Measurements from ENCODE around the gene GDPD4. TPM values are rescaled to one million over a fixed set of nuclear protein-coding genes. Genes with fewer than 3 reads are reported as not detected.

The GDPD4 gene
- total RNA-seq, 3 donors from 2014 or later = 0.43 TPM; not detected in 2

DNA sequence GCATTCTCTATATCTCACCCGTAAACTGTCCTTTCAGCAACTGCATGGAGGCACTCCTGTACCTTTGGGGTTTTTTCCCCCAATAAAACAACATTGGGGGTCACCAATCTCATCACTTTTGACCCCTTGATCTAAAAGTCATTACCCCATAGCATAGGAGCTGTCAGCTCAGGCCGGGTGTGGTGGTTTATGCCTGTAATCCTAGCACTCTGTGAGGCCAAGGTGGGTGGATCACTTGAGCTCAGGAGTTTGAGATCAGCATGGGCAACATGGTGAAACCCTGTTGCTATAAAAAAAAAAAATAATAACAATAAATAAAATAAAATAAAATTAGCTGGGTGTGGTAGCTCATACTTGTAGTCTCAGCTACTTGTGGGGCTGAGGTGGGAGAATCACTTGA is 17.1 kb upstream of the GDPD4 start:
- DNase-seq = no peak
- no peak for ATAC-seq
- Histone ChIP-seq H3K4me3 (no peak overlapping the region), H3K36me3 (ENCODE audit: low read depth) (no peaks in the 10 kb centered on the region), H3K9me3 (no peaks in the 10 kb centered on the region), H3K4me1 (ENCODE audit: low read depth) (no peaks in the 10 kb centered on the region)
- intact Hi-C loops (cut with DNase I, micrococcal nuclease) = no loop called here
- TF ChIP-seq, protein P1, sequence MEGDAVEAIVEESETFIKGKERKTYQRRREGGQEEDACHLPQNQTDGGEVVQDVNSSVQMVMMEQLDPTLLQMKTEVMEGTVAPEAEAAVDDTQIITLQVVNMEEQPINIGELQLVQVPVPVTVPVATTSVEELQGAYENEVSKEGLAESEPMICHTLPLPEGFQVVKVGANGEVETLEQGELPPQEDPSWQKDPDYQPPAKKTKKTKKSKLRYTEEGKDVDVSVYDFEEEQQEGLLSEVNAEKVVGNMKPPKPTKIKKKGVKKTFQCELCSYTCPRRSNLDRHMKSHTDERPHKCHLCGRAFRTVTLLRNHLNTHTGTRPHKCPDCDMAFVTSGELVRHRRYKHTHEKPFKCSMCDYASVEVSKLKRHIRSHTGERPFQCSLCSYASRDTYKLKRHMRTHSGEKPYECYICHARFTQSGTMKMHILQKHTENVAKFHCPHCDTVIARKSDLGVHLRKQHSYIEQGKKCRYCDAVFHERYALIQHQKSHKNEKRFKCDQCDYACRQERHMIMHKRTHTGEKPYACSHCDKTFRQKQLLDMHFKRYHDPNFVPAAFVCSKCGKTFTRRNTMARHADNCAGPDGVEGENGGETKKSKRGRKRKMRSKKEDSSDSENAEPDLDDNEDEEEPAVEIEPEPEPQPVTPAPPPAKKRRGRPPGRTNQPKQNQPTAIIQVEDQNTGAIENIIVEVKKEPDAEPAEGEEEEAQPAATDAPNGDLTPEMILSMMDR (IDR thresholded peaks at IDR 0.05) = no peak

DNA sequence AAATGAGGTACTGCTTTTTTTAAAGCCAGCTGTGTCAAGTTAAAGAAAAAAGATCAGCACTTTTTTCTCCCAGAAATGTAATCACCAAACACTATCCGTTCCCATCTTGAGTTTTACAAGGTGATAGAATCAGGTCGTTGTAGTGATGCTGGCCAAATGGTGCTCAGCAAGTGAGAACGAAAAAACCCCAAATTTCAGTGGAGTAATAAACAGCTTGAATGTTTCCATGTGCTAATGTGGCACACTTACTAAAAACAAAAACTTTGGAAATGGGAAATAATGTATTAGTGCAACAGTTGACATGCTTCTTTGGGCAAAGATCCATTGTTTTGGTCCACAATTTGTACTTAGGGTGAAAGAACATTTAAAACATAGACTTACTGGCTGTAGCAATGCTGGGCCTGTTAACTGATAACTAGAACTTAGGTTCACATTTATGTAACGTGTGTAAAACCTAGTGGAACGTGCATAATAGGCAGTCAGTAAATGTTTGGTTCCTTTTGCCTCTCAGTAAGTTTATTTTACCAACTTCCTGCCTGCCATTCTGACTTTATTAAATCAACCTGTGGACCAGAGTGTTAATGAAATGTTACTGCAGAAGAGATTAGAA is 15.4 kb upstream of the GDPD4 start:
- no peaks in the 10 kb centered on the region for H3K36me3 ChIP-seq (ENCODE audit: low read depth)
- DNase-seq = no peak
- H3K4me3 ChIP-seq = no peak overlapping the region
- no peak for ATAC-seq
- TF ChIP-seq, protein P1 (IDR thresholded peaks at IDR 0.05) = no peak
- intact Hi-C loops (cut with DNase I, micrococcal nuclease) = no loop called here
- no peaks in the 10 kb centered on the region for H3K9me3 ChIP-seq
- no peaks in the 10 kb centered on the region for H3K4me1 ChIP-seq (ENCODE audit: low read depth)

DNA sequence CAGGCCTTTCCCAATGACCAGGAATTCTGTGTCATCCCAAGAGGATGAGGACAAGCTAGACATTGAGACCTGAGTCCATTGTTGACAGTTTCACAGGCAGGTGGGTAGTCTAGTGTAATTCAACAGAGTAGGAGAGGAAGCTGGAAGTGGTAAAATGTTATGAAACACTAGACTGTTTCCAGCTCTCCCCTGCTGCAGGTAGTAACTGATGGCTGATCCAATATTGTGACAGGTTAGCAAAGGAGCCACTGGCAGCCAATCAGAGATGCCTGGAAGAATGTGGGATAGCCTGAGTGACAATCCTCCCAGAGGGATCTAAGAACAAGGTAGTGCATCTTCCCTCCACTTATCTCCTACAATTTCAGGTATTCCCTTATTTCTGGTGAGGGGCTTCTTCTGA is 10.6 kb upstream of the GDPD4 start:
- intact Hi-C loops (cut with DNase I, micrococcal nuclease) = no loop called here
- DNase-seq (no peak), ATAC-seq (no peak)
- Histone ChIP-seq H3K36me3 (ENCODE audit: low read depth) (no peaks in the 10 kb centered on the region), H3K4me3 (no peak overlapping the region), H3K4me1 (ENCODE audit: low read depth) (no peaks in the 10 kb centered on the region), H3K9me3 (no peaks in the 10 kb centered on the region)
- TF ChIP-seq, protein P1 (IDR thresholded peaks at IDR 0.05) = no peak

DNA sequence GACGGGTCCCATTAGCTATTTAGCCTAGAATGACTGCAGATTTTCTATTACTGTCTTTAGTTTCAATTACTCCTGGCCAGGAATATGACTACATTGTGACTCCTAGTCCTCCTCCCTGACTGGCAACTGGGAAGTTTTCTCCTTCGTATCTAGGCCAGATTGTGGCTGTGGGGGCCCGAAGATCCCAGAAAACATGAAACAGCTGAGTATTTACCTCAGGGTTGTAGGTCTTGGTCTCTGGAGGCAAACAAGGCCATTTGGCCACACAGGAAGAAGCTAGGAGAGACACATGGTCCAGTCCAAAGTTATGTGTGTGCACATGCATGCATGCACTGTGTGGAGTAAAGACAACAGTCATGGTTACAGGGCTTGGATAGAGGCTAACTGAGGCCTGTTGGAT is 10.2 kb upstream of the GDPD4 start:
- Histone ChIP-seq H3K4me3 (no peak overlapping the region), H3K9me3 (no peaks in the 10 kb centered on the region), H3K4me1 (ENCODE audit: low read depth) (no peaks in the 10 kb centered on the region), H3K36me3 (ENCODE audit: low read depth) (no peaks in the 10 kb centered on the region)
- no peak for DNase-seq
- TF ChIP-seq, protein P1 (IDR thresholded peaks at IDR 0.05) = no peak
- intact Hi-C loops (cut with DNase I, micrococcal nuclease) = no loop called here
- no peak for ATAC-seq

DNA sequence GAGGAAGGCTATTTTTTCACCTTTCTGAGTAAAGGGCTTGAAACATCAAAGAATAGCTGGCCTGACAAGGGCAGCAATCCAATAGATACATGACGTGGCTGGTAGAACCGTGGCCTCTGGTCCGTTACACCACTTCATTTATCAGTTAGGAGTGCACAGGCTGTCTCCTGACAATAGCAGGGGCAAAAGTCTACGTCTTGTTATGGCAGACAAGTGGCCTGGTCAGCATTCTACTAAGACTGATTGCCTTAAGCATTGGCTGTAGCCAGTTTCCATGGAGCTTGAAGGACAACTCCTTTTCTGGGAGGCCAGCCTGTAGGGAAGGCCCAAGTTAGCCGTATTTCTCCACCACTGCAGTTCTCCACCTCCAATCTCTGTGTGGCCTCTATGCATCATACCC is 9.2 kb upstream of the GDPD4 start:
- Histone ChIP-seq H3K4me3 (no peak overlapping the region), H3K9me3 (no peaks in the 10 kb centered on the region), H3K4me1 (ENCODE audit: low read depth) (no peaks in the 10 kb centered on the region), H3K36me3 (ENCODE audit: low read depth) (no peaks in the 10 kb centered on the region)
- DNase-seq = no peak
- no peak for ATAC-seq
- intact Hi-C loops (cut with DNase I, micrococcal nuclease) = no loop called here
- TF ChIP-seq, protein P1 (IDR thresholded peaks at IDR 0.05) = no peak

Measured in mucosa of descending colon (tissue), 3 donors.